Body of pancreas (tissue), 4 donors: ENCODE results near the gene POLR2H. TPM values are rescaled to one million over a fixed set of nuclear protein-coding genes. Genes with fewer than 3 reads are reported as not detected.

Source experiments
- ATAC-seq: fragments of 150-250 bp; one replicate; pipeline ENCODE4 v1.9.1; 2016
- DNase-seq, 4 donors: peaks; one replicate each; pipeline ENCODE4 v3.0.0-alpha.2; 2019
- H3K27ac ChIP-seq, 4 donors: fragments of 200-600 bp; sonication (generic); 1 replicate in 3 of 4; 2 replicates in 1 of 4; pipeline versions ENCODE4 v1.5.1 to v1.6.1; 2016 to 2019; ENCODE audit warnings: mild to moderate bottlenecking in 1 of 4, mixed read lengths in 1 of 4, moderate library complexity in 1 of 4
- H3K27me3 ChIP-seq, 2 donors: fragments of 200-600 bp; sonication (generic); one replicate each; pipeline ENCODE4 v1.6.0; 2016; ENCODE audit warnings: mild to moderate bottlenecking in 1 of 2
- H3K36me3 ChIP-seq, 2 donors: fragments of 200-600 bp; sonication (generic); replicated peaks in 1 of 2; 2 replicates each; pipeline ENCODE4 v1.5.1; 2016; ENCODE audit warnings: low read depth in 2 of 2; ENCODE audit not compliant: insufficient read depth in 1 of 2
- H3K4me1 ChIP-seq: fragments of 200-600 bp; sonication (generic); one replicate; pipeline ENCODE4 v1.6.0; 2016
- H3K4me3 ChIP-seq, 2 donors: fragments of 200-600 bp; sonication (generic); 1 replicate in 1 of 2; 2 replicates in 1 of 2; pipeline ENCODE4 v1.5.1; 2016 to 2019
- H3K9me3 ChIP-seq, 3 donors: fragments of 200-600 bp; sonication (generic); 1 replicate in 2 of 3; 2 replicates in 1 of 3; pipeline ENCODE4 v1.5.1; 2016
- CTCF ChIP-seq, 7 experiments: fragments of 450-650 bp in 4 of 7; fragments of 200-600 bp in 3 of 7; sonication (generic) in 3 of 7; IDR thresholded peaks; one replicate each; pipeline ENCODE4 v1.5.1; 2016 to 2019; ENCODE audit warnings: antibody characterized with exemption in 7 of 7
- POLR2A ChIP-seq, 3 donors: fragments of 450-650 bp; IDR thresholded peaks; one replicate each; pipeline ENCODE4 v1.6.1; 2016; ENCODE audit warnings: antibody characterized with exemption in 3 of 3, mild to moderate bottlenecking in 2 of 3
- WGBS, 2 donors: methylation state at CpG; one replicate each; pipeline ENCODE4 v1.1.5; 2017; 5-methylcytosine and 5-hydroxymethylcytosine counted together
- intact Hi-C: fragments of 100-400 bp; cut with DNase I; formaldehyde crosslinking; loops from one replicate; pipeline ENCODE4 v1.15.1; 2023
- total RNA-seq, 2 donors: library from RNA; depleted of rRNA; stranded (reverse); fragments of >200 nt; gene quantifications; one replicate each; pipeline ENCODE4 v1.1.0, GENCODE V29; 2016

Gene POLR2H
- total RNA-seq, 2 donors from 2014 or later, result 32.4 to 137 TPM

- Histone ChIP-seq H3K36me3 (no peaks in the 10 kb centered on the region), H3K9me3 (no peaks in the 10 kb centered on the region), H3K27ac (peak overlapping the region in 2 of 4 donors; percentile 45), H3K27me3 (no peaks in the 10 kb centered on the region), H3K4me3 (no peak overlapping the region), H3K4me1 (peaks cover 34% of the 10 kb centered on the region)
- ATAC-seq (peak; percentile 84), DNase-seq (peak; percentile 74 to 81 (median 76))
- 0% methylated on average over 34 of the region's 62 CpGs; no CpG with 5 or more reads in 1 of the 2 donors for WGBS, 2 donors
- intact Hi-C loops, result no loop called here
- TF ChIP-seq POLR2A (IDR thresholded peaks at IDR 0.05) (no peak), CTCF (IDR thresholded peaks at IDR 0.05) (no peak)
Measured at GRCh38 chr3:184380185-184380626, 18.7 kb downstream of the POLR2H start.

GRCh38 chr3:184380627-184381260, 19.2 kb downstream of the POLR2H start:
- Histone ChIP-seq H3K27ac (peak overlapping the region in 2 of 4 donors; percentile 45), H3K4me3 (peak overlapping the region in 1 of 2 donors; percentile 17), H3K4me1 (peaks cover 34% of the 10 kb centered on the region), H3K27me3 (no peaks in the 10 kb centered on the region), H3K9me3 (no peaks in the 10 kb centered on the region), H3K36me3 (no peaks in the 10 kb centered on the region)
- WGBS, 2 donors, result 3 to 5% methylated on average over 12 to 42 of the region's 42 CpGs
- TF ChIP-seq CTCF (IDR thresholded peaks at IDR 0.05) (no peak), POLR2A (IDR thresholded peaks at IDR 0.05) (no peak)
- DNase-seq (no peak), ATAC-seq (peak; percentile 25)
- intact Hi-C loops, result no loop called here

- no peak overlapping the region for H3K4me3 ChIP-seq
- no peaks in the 10 kb centered on the region for H3K27me3 ChIP-seq
- H3K9me3 ChIP-seq, result no peaks in the 10 kb centered on the region
- WGBS, 2 donors, result 42 to 83% methylated on average over 2 to 48 of the region's 55 CpGs
- no peak overlapping the region for H3K27ac ChIP-seq
- H3K4me1 ChIP-seq, result peaks cover 34% of the 10 kb centered on the region
- DNase-seq, result no peak
- no peaks in the 10 kb centered on the region for H3K36me3 ChIP-seq
- intact Hi-C loops, result no loop called here
- TF ChIP-seq POLR2A (IDR thresholded peaks at IDR 0.05) (no peak), CTCF (IDR thresholded peaks at IDR 0.05) (no peak)
- ATAC-seq, result no peak
Measured at GRCh38 chr3:184381261-184382224, 20.0 kb downstream of the POLR2H start.

GRCh38 chr3:184382326-184383032, 21.0 kb downstream of the POLR2H start:
- no peak for ATAC-seq
- Histone ChIP-seq H3K27me3 (no peaks in the 10 kb centered on the region), H3K4me1 (peaks cover 26% of the 10 kb centered on the region), H3K4me3 (no peak overlapping the region), H3K9me3 (no peaks in the 10 kb centered on the region), H3K27ac (no peak overlapping the region), H3K36me3 (no peaks in the 10 kb centered on the region)
- TF ChIP-seq POLR2A (IDR thresholded peaks at IDR 0.05) (no peak), CTCF (IDR thresholded peaks at IDR 0.05) (no peak)
- WGBS, 2 donors, result 93 to 94% methylated on average over 12 to 16 of the region's 16 CpGs
- intact Hi-C loops, result no loop called here
- DNase-seq, result no peak
